Measurements from ENCODE around the gene FAM131C.
"Not testable (repeated sequence)": the region's sequence is repeated elsewhere in the genome, so short reads cannot be mapped to it uniquely, and the experiment has no call there.

FAM131C gene

GRCh38 chr1:16031551-16031950, 41.9 kb downstream of the FAM131C start:
- no peak for DNase-seq

GRCh38 chr1:16029288-16029687, 44.2 kb downstream of the FAM131C start:
- no peak for DNase-seq

GRCh38 chr1:16029003-16029268, 44.5 kb downstream of the FAM131C start:
- not testable (repeated sequence) for DNase-seq

GRCh38 chr1:16028237-16029002, 45.0 kb downstream of the FAM131C start:
- DNase-seq = no peak

- DNase-seq = no peak
Measured at GRCh38 chr1:16026723-16027484, 46.5 kb downstream of the FAM131C start.

GRCh38 chr1:16026302-16026701, 47.1 kb downstream of the FAM131C start:
- DNase-seq = not testable (repeated sequence)

- no peak for DNase-seq
Measured at GRCh38 chr1:16023050-16023653, 50.3 kb downstream of the FAM131C start.

GRCh38 chr1:16022393-16022792, 51.1 kb downstream of the FAM131C start:
- DNase-seq = no peak

GRCh38 chr1:16021681-16022080, 51.8 kb downstream of the FAM131C start, which contains the start of gene CLCNKA:
Gene CLCNKA, plus strand, starts transcription at chr1:16022036. Its CDS starts 584 bp downstream, at chr1:16022620.
- no peak for DNase-seq

GRCh38 chr1:16020878-16021277, 52.6 kb downstream of the FAM131C start:
- not testable (repeated sequence) for DNase-seq

- DNase-seq = no peak
Measured at GRCh38 chr1:16020325-16020724, 53.1 kb downstream of the FAM131C start.

GRCh38 chr1:16019644-16020277, 53.7 kb downstream of the FAM131C start:
- peak; percentile 70 for DNase-seq

GRCh38 chr1:16018749-16019643, 54.5 kb downstream of the FAM131C start:
- no peak for DNase-seq

GRCh38 chr1:16018308-16018707, 55.1 kb downstream of the FAM131C start:
- no peak for DNase-seq

- peak; percentile 21 for DNase-seq
Measured at GRCh38 chr1:16017461-16018303, 55.8 kb downstream of the FAM131C start, which contains the start of gene HSPB7. Gene HSPB7, minus strand, starts transcription at chr1:16018043. Its CDS starts 80 bp downstream, at chr1:16017963.

GRCh38 chr1:16017076-16017460, 56.4 kb downstream of the FAM131C start:
- no peak for DNase-seq

- peak; percentile 11 for DNase-seq
Measured at GRCh38 chr1:16015960-16016901, 57.2 kb downstream of the FAM131C start.

GRCh38 chr1:16015491-16015890, 58.0 kb downstream of the FAM131C start:
- no peak for DNase-seq

- no peak for DNase-seq
Measured at GRCh38 chr1:16014509-16015482, 58.7 kb downstream of the FAM131C start.
